Measurements from ENCODE around the gene SKIC8. TPM values are rescaled to one million over a fixed set of nuclear protein-coding genes. Genes with fewer than 3 reads are reported as not detected.
"Not testable (repeated sequence)": the region's sequence is repeated elsewhere in the genome, so short reads cannot be mapped to it uniquely, and the experiment has no call there.

The SKIC8 gene
- total RNA-seq, 1 donor from 2014 or later = 54.3 TPM

GRCh38 chr15:78251136-78251535, 48.3 kb downstream of the SKIC8 start:
- Histone ChIP-seq H3K4me1 (no peaks in the 10 kb centered on the region), H3K27ac (no peak overlapping the region), H3K9me3 (no peaks in the 10 kb centered on the region), H3K4me3 (no peak overlapping the region), H3K27me3 (no peaks in the 10 kb centered on the region), H3K36me3 (no peaks in the 10 kb centered on the region)
- intact Hi-C loops (cut with DNase I) = no loop called here
- no peak for TF ChIP-seq POLR2AphosphoS5 (IDR thresholded peaks at IDR 0.05; ENCODE audit: insufficient read depth in 1 of 2, low read depth in 1 of 2)
- no peak for TF ChIP-seq CTCF (IDR thresholded peaks at IDR 0.05)
- TF ChIP-seq POLR2A (IDR thresholded peaks at IDR 0.05) = no peak
- no peak for DNase-seq (ENCODE audit: extremely low spot score in 2 of 2)

DNA sequence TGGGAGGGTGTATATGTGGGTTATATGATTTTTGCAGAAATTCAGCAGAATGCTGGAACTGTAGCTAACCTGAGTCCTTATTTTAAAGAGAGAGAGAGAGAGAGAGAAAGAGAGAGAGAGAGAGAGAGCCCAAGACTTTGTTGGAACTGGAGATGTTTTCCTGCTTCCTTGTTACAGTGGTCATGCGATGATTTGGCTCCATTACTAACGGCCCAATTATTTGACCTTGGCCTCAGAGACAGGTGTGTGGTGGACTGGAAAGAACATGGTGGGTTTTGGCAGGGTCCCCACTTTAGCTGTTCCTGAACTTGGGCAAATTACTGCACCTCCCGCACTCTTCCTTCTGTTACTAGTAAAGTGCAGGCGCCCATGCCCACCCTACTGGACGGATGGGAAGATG, 50.3 kb downstream of the SKIC8 start:
- H3K27me3 ChIP-seq = no peaks in the 10 kb centered on the region
- intact Hi-C loops (cut with DNase I) = no loop called here
- H3K36me3 ChIP-seq = no peaks in the 10 kb centered on the region
- H3K4me3 ChIP-seq = no peak overlapping the region
- DNase-seq (ENCODE audit: extremely low spot score in 2 of 2) = no peak
- no peaks in the 10 kb centered on the region for H3K4me1 ChIP-seq
- no peaks in the 10 kb centered on the region for H3K9me3 ChIP-seq
- no peak for TF ChIP-seq POLR2AphosphoS5 (IDR thresholded peaks at IDR 0.05; ENCODE audit: insufficient read depth in 1 of 2, low read depth in 1 of 2)
- no peak for TF ChIP-seq POLR2A (IDR thresholded peaks at IDR 0.05)
- TF ChIP-seq CTCF (IDR thresholded peaks at IDR 0.05) = no peak
- no peak overlapping the region for H3K27ac ChIP-seq

- H3K9me3 ChIP-seq = no peaks in the 10 kb centered on the region
- no peak overlapping the region for H3K4me3 ChIP-seq
- no peak overlapping the region for H3K27ac ChIP-seq
- no peak for TF ChIP-seq CTCF (IDR thresholded peaks at IDR 0.05)
- TF ChIP-seq POLR2AphosphoS5 (IDR thresholded peaks at IDR 0.05; ENCODE audit: insufficient read depth in 1 of 2, low read depth in 1 of 2) = no peak
- TF ChIP-seq POLR2A (IDR thresholded peaks at IDR 0.05) = no peak
- DNase-seq (ENCODE audit: extremely low spot score in 2 of 2) = no peak
- H3K27me3 ChIP-seq = no peaks in the 10 kb centered on the region
- intact Hi-C loops (cut with DNase I) = no loop called here
- no peaks in the 10 kb centered on the region for H3K36me3 ChIP-seq
- no peaks in the 10 kb centered on the region for H3K4me1 ChIP-seq
Measured at GRCh38 chr15:78247911-78248310, 51.5 kb downstream of the SKIC8 start.

GRCh38 chr15:78245976-78246620, 53.3 kb downstream of the SKIC8 start:
- H3K36me3 ChIP-seq; H3K4me1 ChIP-seq; H3K4me3 ChIP-seq; H3K27ac ChIP-seq; H3K9me3 ChIP-seq; intact Hi-C loops (cut with DNase I); DNase-seq (ENCODE audit: extremely low spot score in 2 of 2); H3K27me3 ChIP-seq: not testable (repeated sequence)

DNA sequence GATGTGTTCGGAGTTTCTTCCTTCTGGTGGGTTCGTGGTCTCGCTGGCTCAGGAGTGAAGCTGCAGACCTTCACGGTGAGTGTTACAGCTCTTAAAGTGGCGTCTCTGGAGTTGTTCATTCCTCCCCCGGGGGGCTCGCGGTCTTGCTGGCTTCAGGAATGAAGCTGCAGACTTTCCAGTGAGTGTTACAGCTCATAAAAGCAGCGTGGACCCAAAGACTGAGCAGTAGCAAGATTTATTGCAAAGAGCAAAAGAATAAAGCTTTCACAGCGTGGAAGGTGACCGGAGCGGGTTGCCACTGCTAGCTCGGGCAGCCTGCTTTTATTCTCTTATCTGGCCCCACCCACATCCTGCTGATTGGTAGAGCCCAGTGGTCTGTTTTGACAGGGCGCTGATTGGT, 54.0 kb downstream of the SKIC8 start:
- H3K9me3 ChIP-seq; H3K36me3 ChIP-seq; H3K4me3 ChIP-seq; DNase-seq (ENCODE audit: extremely low spot score in 2 of 2); intact Hi-C loops (cut with DNase I); H3K4me1 ChIP-seq; H3K27ac ChIP-seq; H3K27me3 ChIP-seq: not testable (repeated sequence)

DNA sequence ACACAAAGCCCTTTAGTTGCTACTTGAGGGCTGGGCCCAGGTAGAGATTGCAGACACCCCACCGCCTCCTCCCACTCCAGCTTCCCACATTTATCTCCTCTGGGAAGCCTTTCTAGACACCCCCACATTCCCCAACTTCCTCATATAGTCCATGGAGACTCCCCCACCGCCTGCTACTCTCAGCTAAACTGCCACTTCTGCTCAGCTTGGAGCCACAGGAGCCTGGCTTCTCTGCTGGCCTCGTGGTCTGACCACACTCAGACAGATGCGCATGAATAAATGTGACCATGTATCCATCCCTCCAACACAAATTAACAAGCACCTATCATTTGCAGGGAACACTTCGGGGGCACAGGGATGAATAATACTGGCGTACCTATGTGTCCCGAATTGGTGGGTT, 54.5 kb downstream of the SKIC8 start:
- no peak overlapping the region for H3K27ac ChIP-seq
- no peaks in the 10 kb centered on the region for H3K36me3 ChIP-seq
- no peaks in the 10 kb centered on the region for H3K4me1 ChIP-seq
- H3K9me3 ChIP-seq = no peaks in the 10 kb centered on the region
- H3K27me3 ChIP-seq = no peaks in the 10 kb centered on the region
- intact Hi-C loops (cut with DNase I) = loop anchor here (5.0 kb wide), 2 partner anchors 133 to 283 kb away; no protein-coding TSS in a partner anchor
- H3K4me3 ChIP-seq = no peak overlapping the region
- TF ChIP-seq POLR2AphosphoS5 (IDR thresholded peaks at IDR 0.05; ENCODE audit: insufficient read depth in 1 of 2, low read depth in 1 of 2) (no peak), POLR2A (IDR thresholded peaks at IDR 0.05) (no peak), CTCF (IDR thresholded peaks at IDR 0.05) (no peak)
- no peak for DNase-seq (ENCODE audit: extremely low spot score in 2 of 2)
